Measurements from ENCODE around the gene SRPK1. TPM values are rescaled to one million over a fixed set of nuclear protein-coding genes. Genes with fewer than 3 reads are reported as not detected.

The SRPK1 gene
- total and polyA plus RNA-seq, 10 of the 15 experiments (the other 5 are each of a cell fraction or from before 2014, with no cell fraction given) = 47.4 to 112 (median 85.8) TPM

- BruUV-seq (replicated peaks) = no TSS peak
- 0% methylated on average over 2 of the region's 2 CpGs for WGBS (ENCODE audit: insufficient coverage, insufficient replicate concordance, low lambda C conversion rate, missing lambda C conversion rate)
- Histone ChIP-seq H3K4me2 (ENCODE audit: control insufficient read depth, insufficient read depth) (no peak overlapping the region), H3K4me3 (no peak overlapping the region), H3K4me1 (ENCODE audit: control insufficient read depth, insufficient read depth, low read length) (no peaks in the 10 kb centered on the region), H3K27ac (ENCODE audit: control insufficient read depth, insufficient read depth) (no peak overlapping the region), H3K27me3 (replicated peaks in 1 of 2; ENCODE audit: control insufficient read depth in 2 of 2, insufficient read depth in 2 of 2, low read length in 1 of 2) (peaks cover 1 to 4% of the 10 kb centered on the region in 2 experiments), H4K20me1 (ENCODE audit: control insufficient read depth, insufficient read depth) (no peaks in the 10 kb centered on the region), H3K9ac (ENCODE audit: control insufficient read depth, insufficient read depth, low read length) (no peak overlapping the region), H2AFZ (ENCODE audit: control insufficient read depth, low read depth, low read length) (no peak overlapping the region), H3K79me2 (ENCODE audit: control insufficient read depth, insufficient read depth, low read length) (no peaks in the 10 kb centered on the region), H3K9me3 (replicated peaks; ENCODE audit: control insufficient read depth, insufficient read depth, low read length) (no peaks in the 10 kb centered on the region), H3K36me3 (ENCODE audit: control insufficient read depth in 2 of 2, insufficient read depth in 2 of 2, low read length in 1 of 2) (no peaks in the 10 kb centered on the region)
- DNase-seq (ENCODE audit: low read depth, low spot score) (no peak), ATAC-seq (no peak), FAIRE-seq (no peak)
- ChIA-PET SMC1A (ENCODE audit: uncharacterized antibody, unreplicated experiment) (no interaction called here), CTCF (no interaction called here), RAD21 (ENCODE audit: unreplicated experiment) (no interaction called here), POLR2A (no interaction called here)
- TF ChIP-seq STAT3 (IDR thresholded peaks at IDR 0.05; ENCODE audit: low read depth, low read length) (no peak), MAX (IDR thresholded peaks at IDR 0.05; ENCODE audit: low read depth, low read length) (no peak), BCL3 (IDR thresholded peaks at IDR 0.05; ENCODE audit: borderline replicate concordance, insufficient read depth, low read depth, low read length, poor library complexity, severe bottlenecking) (no peak), POLR2A (IDR thresholded peaks at IDR 0.05; ENCODE audit: low read depth, low read length) (no peak)
- in situ Hi-C loops (cut with MboI) (no loop called here), intact Hi-C loops (cut with micrococcal nuclease; ENCODE audit: unreplicated experiment) (no loop called here)
Observed at GRCh38 chr6:35784200-35784599, 136.7 kb downstream of the SRPK1 start.

Other genes starting within 250 kb of the SRPK1 start
Only the 7 nearest of the 9 such genes appear.
- gene ARMC12, start 184.1 kb downstream of the SRPK1 start, total RNA-seq (2014; rRNA removed) = 0.45 and 0.49 TPM in 2 replicates
- 0.40 and 0.46 TPM in 2 replicates for gene ARMC12, start 184.1 kb downstream of the SRPK1 start, total RNA-seq (2014; rRNA removed; fragmentation: Illumina TruSeq; extraction: Trizol)
- gene ARMC12, start 184.1 kb downstream of the SRPK1 start, total RNA-seq (2021) = 0.56 and 1.0 TPM in 2 replicates
- 0.72 and 1.6 TPM in 2 replicates for gene ARMC12, start 184.1 kb downstream of the SRPK1 start, polyA plus RNA-seq (2011; rRNA removed)
- gene ARMC12, start 184.1 kb downstream of the SRPK1 start, polyA plus RNA-seq (2014; fragmentation: Illumina TruSeq; extraction: Trizol) = 0.76 and 0.90 TPM in 2 replicates
- 1 to 10 TPM in 1 of 2 experiments, under 1 TPM in 1; 0.68 to 1.5 TPM for gene ARMC12, start 184.1 kb downstream of the SRPK1 start, polyA plus RNA-seq (2014; fragmentation: Nextera tagmentation; extraction: Ambion mirVana)
- gene ARMC12, start 184.1 kb downstream of the SRPK1 start, polyA plus RNA-seq (2014; rRNA removed) = 1.2 TPM in 2 replicates
- gene ARMC12, start 184.1 kb downstream of the SRPK1 start, polyA plus RNA-seq (2016; fragmentation: Nextera tagmentation; extraction: Ambion mirVana) = under 1 TPM; 0.10 to 0.25 TPM
- gene CLPSL2, start 144.5 kb downstream of the SRPK1 start, total RNA-seq (2014; rRNA removed) = 0.49 TPM in 1 of 2 replicates, not detected in the other
- gene CLPSL2, start 144.5 kb downstream of the SRPK1 start, total RNA-seq (2014; rRNA removed; fragmentation: Illumina TruSeq; extraction: Trizol) = not detected in 2 replicates
- 1.2 and 1.3 TPM in 2 replicates for gene CLPSL2, start 144.5 kb downstream of the SRPK1 start, total RNA-seq (2021)
- not detected in 2 replicates for gene CLPSL2, start 144.5 kb downstream of the SRPK1 start, polyA plus RNA-seq (2011; rRNA removed)
- gene CLPSL2, start 144.5 kb downstream of the SRPK1 start, polyA plus RNA-seq (2014; fragmentation: Illumina TruSeq; extraction: Trizol) = not detected in 2 replicates
- not detected for gene CLPSL2, start 144.5 kb downstream of the SRPK1 start, polyA plus RNA-seq (2014; fragmentation: Nextera tagmentation; extraction: Ambion mirVana)
- 0.32 TPM in 1 of 2 replicates, not detected in the other for gene CLPSL2, start 144.5 kb downstream of the SRPK1 start, polyA plus RNA-seq (2014; rRNA removed)
- gene CLPSL2, start 144.5 kb downstream of the SRPK1 start, polyA plus RNA-seq (2016; fragmentation: Nextera tagmentation; extraction: Ambion mirVana) = not detected
- gene CLPSL1, start 140.1 kb downstream of the SRPK1 start, total RNA-seq (2014; rRNA removed) = not detected in 2 replicates
- gene CLPSL1, start 140.1 kb downstream of the SRPK1 start, total RNA-seq (2014; rRNA removed; fragmentation: Illumina TruSeq; extraction: Trizol) = not detected in 2 replicates
- gene CLPSL1, start 140.1 kb downstream of the SRPK1 start, total RNA-seq (2021) = not detected in 2 replicates
- not detected in 2 replicates for gene CLPSL1, start 140.1 kb downstream of the SRPK1 start, polyA plus RNA-seq (2011; rRNA removed)
- gene CLPSL1, start 140.1 kb downstream of the SRPK1 start, polyA plus RNA-seq (2014; fragmentation: Illumina TruSeq; extraction: Trizol) = not detected in 2 replicates
- not detected for gene CLPSL1, start 140.1 kb downstream of the SRPK1 start, polyA plus RNA-seq (2014; fragmentation: Nextera tagmentation; extraction: Ambion mirVana)
- not detected in 2 replicates for gene CLPSL1, start 140.1 kb downstream of the SRPK1 start, polyA plus RNA-seq (2014; rRNA removed)
- not detected for gene CLPSL1, start 140.1 kb downstream of the SRPK1 start, polyA plus RNA-seq (2016; fragmentation: Nextera tagmentation; extraction: Ambion mirVana)
- not detected in 2 replicates for gene CLPS, start 123.8 kb downstream of the SRPK1 start, total RNA-seq (2014; rRNA removed)
- gene CLPS, start 123.8 kb downstream of the SRPK1 start, total RNA-seq (2014; rRNA removed; fragmentation: Illumina TruSeq; extraction: Trizol) = not detected in 2 replicates
- gene CLPS, start 123.8 kb downstream of the SRPK1 start, total RNA-seq (2021) = 3.5 and 4.7 TPM in 2 replicates
- gene CLPS, start 123.8 kb downstream of the SRPK1 start, polyA plus RNA-seq (2011; rRNA removed) = not detected in 2 replicates
- gene CLPS, start 123.8 kb downstream of the SRPK1 start, polyA plus RNA-seq (2014; fragmentation: Illumina TruSeq; extraction: Trizol) = not detected in 2 replicates
- not detected for gene CLPS, start 123.8 kb downstream of the SRPK1 start, polyA plus RNA-seq (2014; fragmentation: Nextera tagmentation; extraction: Ambion mirVana)
- not detected in 2 replicates for gene CLPS, start 123.8 kb downstream of the SRPK1 start, polyA plus RNA-seq (2014; rRNA removed)
- gene CLPS, start 123.8 kb downstream of the SRPK1 start, polyA plus RNA-seq (2016; fragmentation: Nextera tagmentation; extraction: Ambion mirVana) = not detected
- gene LHFPL5, start 115.7 kb downstream of the SRPK1 start, total RNA-seq (2014; rRNA removed) = 0.11 TPM in 1 of 2 replicates, not detected in the other
- not detected in 2 replicates for gene LHFPL5, start 115.7 kb downstream of the SRPK1 start, total RNA-seq (2014; rRNA removed; fragmentation: Illumina TruSeq; extraction: Trizol)
- gene LHFPL5, start 115.7 kb downstream of the SRPK1 start, total RNA-seq (2021) = not detected in 2 replicates
- not detected in 2 replicates for gene LHFPL5, start 115.7 kb downstream of the SRPK1 start, polyA plus RNA-seq (2011; rRNA removed)
- gene LHFPL5, start 115.7 kb downstream of the SRPK1 start, polyA plus RNA-seq (2014; fragmentation: Illumina TruSeq; extraction: Trizol) = not detected in 2 replicates
- not detected for gene LHFPL5, start 115.7 kb downstream of the SRPK1 start, polyA plus RNA-seq (2014; fragmentation: Nextera tagmentation; extraction: Ambion mirVana)
- gene LHFPL5, start 115.7 kb downstream of the SRPK1 start, polyA plus RNA-seq (2014; rRNA removed) = not detected in 2 replicates
- gene LHFPL5, start 115.7 kb downstream of the SRPK1 start, polyA plus RNA-seq (2016; fragmentation: Nextera tagmentation; extraction: Ambion mirVana) = not detected
- gene SLC26A8, start 103.5 kb upstream of the SRPK1 start, total RNA-seq (2014; rRNA removed) = 0.44 and 0.85 TPM in 2 replicates
- 0.05 and 0.09 TPM in 2 replicates for gene SLC26A8, start 103.5 kb upstream of the SRPK1 start, total RNA-seq (2014; rRNA removed; fragmentation: Illumina TruSeq; extraction: Trizol)
- 0.35 TPM in 1 of 2 replicates, not detected in the other for gene SLC26A8, start 103.5 kb upstream of the SRPK1 start, total RNA-seq (2021)
- gene SLC26A8, start 103.5 kb upstream of the SRPK1 start, polyA plus RNA-seq (2011; rRNA removed) = not detected in 2 replicates
- gene SLC26A8, start 103.5 kb upstream of the SRPK1 start, polyA plus RNA-seq (2014; fragmentation: Illumina TruSeq; extraction: Trizol) = 0.32 and 1.1 TPM in 2 replicates
- gene SLC26A8, start 103.5 kb upstream of the SRPK1 start, polyA plus RNA-seq (2014; fragmentation: Nextera tagmentation; extraction: Ambion mirVana) = under 1 TPM; 0.14 to 0.18 TPM
- gene SLC26A8, start 103.5 kb upstream of the SRPK1 start, polyA plus RNA-seq (2014; rRNA removed) = 0.22 and 0.26 TPM in 2 replicates
- under 1 TPM; 0.28 to 0.95 TPM for gene SLC26A8, start 103.5 kb upstream of the SRPK1 start, polyA plus RNA-seq (2016; fragmentation: Nextera tagmentation; extraction: Ambion mirVana)
- gene MAPK14, start 106.7 kb upstream of the SRPK1 start, total RNA-seq (2014; rRNA removed) = 47.4 and 53.0 TPM in 2 replicates
- gene MAPK14, start 106.7 kb upstream of the SRPK1 start, total RNA-seq (2014; rRNA removed; fragmentation: Illumina TruSeq; extraction: Trizol) = 43.6 and 44.4 TPM in 2 replicates
- 45.6 and 49.1 TPM in 2 replicates for gene MAPK14, start 106.7 kb upstream of the SRPK1 start, total RNA-seq (2021)
- 59.5 and 67.9 TPM in 2 replicates for gene MAPK14, start 106.7 kb upstream of the SRPK1 start, polyA plus RNA-seq (2011; rRNA removed)
- 42.4 and 52.5 TPM in 2 replicates for gene MAPK14, start 106.7 kb upstream of the SRPK1 start, polyA plus RNA-seq (2014; fragmentation: Illumina TruSeq; extraction: Trizol)
- gene MAPK14, start 106.7 kb upstream of the SRPK1 start, polyA plus RNA-seq (2014; fragmentation: Nextera tagmentation; extraction: Ambion mirVana) = 10 to 100 TPM; 12.5 to 13.7 TPM
- gene MAPK14, start 106.7 kb upstream of the SRPK1 start, polyA plus RNA-seq (2014; rRNA removed) = 33.0 and 39.5 TPM in 2 replicates
- 10 to 100 TPM; 37.3 to 44.2 TPM for gene MAPK14, start 106.7 kb upstream of the SRPK1 start, polyA plus RNA-seq (2016; fragmentation: Nextera tagmentation; extraction: Ambion mirVana)